Stimulated activated effector memory CD8-positive, alpha-beta T cell treated with anti-CD3 and anti-CD28 coated beads, Interleukin-12 subunit alpha, Interleukin-12 subunit beta, amount 100 ng/mL, for 72 hours (primary cell): ENCODE measurements around the gene GDF2.

Experiments
- ATAC-seq: fragments of 150-1000 bp; cut with Tn5 transposase; 2 replicates; pipeline ENCODE4 v1.10.0; 2021
- DNase-seq, 2 donors: peaks; one replicate each; pipeline ENCODE4 v3.0.0; 2021 to 2022; ENCODE audit warnings: low spot score in 2 of 2
- H3K27ac Mint-ChIP-seq: one replicate; pipeline ENCODE4 v1.8.0; 2022; ENCODE audit warnings: mild to moderate bottlenecking, mixed read lengths
- H3K36me3 Mint-ChIP-seq: one replicate; pipeline ENCODE4 v1.8.0; 2022; ENCODE audit warnings: mild to moderate bottlenecking, mixed read lengths
- H3K4me1 Mint-ChIP-seq: one replicate; pipeline ENCODE4 v1.8.0; 2022; ENCODE audit warnings: mixed read lengths
- H3K4me3 Mint-ChIP-seq: one replicate; pipeline ENCODE4 v1.8.0; 2022; ENCODE audit warnings: mild to moderate bottlenecking, mixed read lengths
- H3K9me3 Mint-ChIP-seq: one replicate; pipeline ENCODE4 v1.8.0; 2022; ENCODE audit warnings: mixed read lengths

Gene GDF2

DNA sequence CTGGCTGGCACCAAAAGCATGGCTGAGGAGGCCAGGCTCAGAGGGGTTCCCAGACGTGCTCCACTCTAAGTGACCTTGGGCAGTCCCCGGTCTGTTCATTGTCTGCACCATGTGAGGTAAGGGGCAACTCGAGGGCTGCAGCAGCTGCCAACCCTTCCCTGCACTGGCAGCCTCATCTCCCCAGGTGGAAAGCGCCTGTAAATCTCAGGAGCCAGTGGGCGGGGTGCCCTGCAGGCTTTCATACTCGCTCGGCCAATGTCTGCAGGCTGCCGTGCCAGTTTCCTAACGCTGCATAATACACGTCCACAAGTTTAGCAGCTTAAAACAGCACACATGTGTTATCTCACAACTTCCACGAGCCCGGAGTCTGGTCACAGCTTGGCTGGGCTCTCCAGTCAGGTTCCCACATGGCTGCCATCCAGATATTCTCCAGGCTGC lies 34.9 kb upstream of the GDF2 start:
- Mint-ChIP-seq H3K4me1 (peaks cover 12% of the 10 kb centered on the region), H3K4me3 (no peak overlapping the region), H3K27ac (no peak overlapping the region), H3K36me3 (no peaks in the 10 kb centered on the region), H3K9me3 (peaks cover 4% of the 10 kb centered on the region)
- no peak for ATAC-seq
- no peak for DNase-seq

GRCh38 chr10:47287805-47288204 lies 34.4 kb upstream of the GDF2 start:
- ATAC-seq (no peak), DNase-seq (no peak)
- Mint-ChIP-seq H3K36me3 (no peaks in the 10 kb centered on the region), H3K4me3 (no peak overlapping the region), H3K4me1 (peaks cover 12% of the 10 kb centered on the region), H3K9me3 (peaks cover 4% of the 10 kb centered on the region), H3K27ac (no peak overlapping the region)

- Mint-ChIP-seq H3K9me3 (peaks cover 4% of the 10 kb centered on the region), H3K4me3 (no peak overlapping the region), H3K27ac (no peak overlapping the region), H3K4me1 (peaks cover 12% of the 10 kb centered on the region), H3K36me3 (no peaks in the 10 kb centered on the region)
- ATAC-seq, result no peak
- DNase-seq, result no peak
Observed at GRCh38 chr10:47288236-47288635, 34.0 kb upstream of the GDF2 start.

DNA sequence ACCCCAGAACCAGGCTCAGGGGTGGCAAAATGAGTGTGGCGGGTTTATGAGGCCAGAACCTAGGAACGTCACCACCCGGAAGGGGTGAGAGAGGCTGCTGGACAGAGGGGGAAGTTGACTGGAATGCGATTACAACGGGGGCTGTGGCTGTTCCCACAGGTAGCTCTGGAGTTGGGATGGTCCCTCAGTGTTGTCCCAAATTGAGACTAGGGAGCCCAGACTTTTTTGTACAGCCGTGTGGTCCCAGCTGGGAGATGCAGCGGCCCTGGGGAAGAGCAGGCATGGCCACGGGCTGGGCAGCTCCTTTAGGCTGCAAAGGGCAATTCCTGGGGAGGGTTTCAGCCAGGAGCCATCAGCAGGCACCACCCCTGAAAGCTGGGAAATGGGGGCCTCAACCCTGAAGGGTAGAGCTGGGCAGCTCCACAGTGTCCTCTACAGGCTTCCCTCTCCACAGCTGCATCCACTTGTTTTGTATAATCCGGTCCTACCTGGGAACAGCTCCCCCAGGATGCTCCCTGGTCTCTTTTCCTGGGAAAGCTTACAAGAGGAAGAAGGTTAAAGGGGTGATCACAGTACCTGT lies 33.2 kb upstream of the GDF2 start:
- no peak for DNase-seq
- H3K9me3 Mint-ChIP-seq, result peaks cover 4% of the 10 kb centered on the region
- no peak for ATAC-seq
- H3K36me3 Mint-ChIP-seq, result no peaks in the 10 kb centered on the region
- H3K4me1 Mint-ChIP-seq, result peaks cover 12% of the 10 kb centered on the region
- no peak overlapping the region for H3K27ac Mint-ChIP-seq
- no peak overlapping the region for H3K4me3 Mint-ChIP-seq

- Mint-ChIP-seq H3K9me3 (peaks cover 4% of the 10 kb centered on the region), H3K4me1 (peaks cover 12% of the 10 kb centered on the region), H3K27ac (no peak overlapping the region)
Observed at GRCh38 chr10:47289921-47290320, 32.3 kb upstream of the GDF2 start.

GRCh38 chr10:47290338-47290737 lies 31.9 kb upstream of the GDF2 start:
- Mint-ChIP-seq H3K4me3 (no peak overlapping the region), H3K27ac (no peak overlapping the region), H3K9me3 (peaks cover 4% of the 10 kb centered on the region), H3K4me1 (peaks cover 11% of the 10 kb centered on the region), H3K36me3 (no peaks in the 10 kb centered on the region)
- DNase-seq, result no peak
- ATAC-seq, result no peak

More at GRCh38 chr10:47289921-47290320, 32.3 kb upstream of the GDF2 start:
- no peaks in the 10 kb centered on the region for H3K36me3 Mint-ChIP-seq
- DNase-seq, result no peak
- ATAC-seq, result no peak
- no peak overlapping the region for H3K4me3 Mint-ChIP-seq

- no peak overlapping the region for H3K4me3 Mint-ChIP-seq
- peaks cover 2% of the 10 kb centered on the region for H3K4me1 Mint-ChIP-seq
- DNase-seq (no peak), ATAC-seq (no peak)
- no peak overlapping the region for H3K27ac Mint-ChIP-seq
- peaks cover 4% of the 10 kb centered on the region for H3K9me3 Mint-ChIP-seq
- H3K36me3 Mint-ChIP-seq, result no peaks in the 10 kb centered on the region
Observed at GRCh38 chr10:47291682-47292081, 30.6 kb upstream of the GDF2 start.

DNA sequence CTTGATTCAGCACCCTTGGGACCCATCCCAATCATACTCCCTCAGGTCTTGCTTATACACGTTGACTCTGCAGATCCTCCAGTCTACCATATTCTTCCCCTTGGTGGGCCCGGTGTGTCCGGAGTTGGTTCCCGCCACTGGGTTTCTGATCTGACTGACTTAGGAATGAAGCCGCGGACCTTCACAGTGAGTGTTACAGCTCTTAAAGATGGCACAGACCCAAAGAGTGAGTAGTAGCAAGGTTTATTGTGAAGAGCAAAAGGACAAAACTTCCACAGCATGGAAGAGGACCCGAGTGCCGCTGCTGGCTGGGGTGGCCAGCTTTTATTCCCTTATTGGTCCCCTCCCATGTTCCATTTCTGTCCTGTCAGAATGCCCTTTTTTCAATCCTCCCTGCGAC lies 28.2 kb upstream of the GDF2 start:
- H3K4me1 Mint-ChIP-seq, result no peaks in the 10 kb centered on the region
- DNase-seq (no peak), ATAC-seq (no peak)
- no peaks in the 10 kb centered on the region for H3K36me3 Mint-ChIP-seq
- no peak overlapping the region for H3K4me3 Mint-ChIP-seq
- H3K27ac Mint-ChIP-seq, result no peak overlapping the region
- H3K9me3 Mint-ChIP-seq, result peaks cover 4% of the 10 kb centered on the region

DNA sequence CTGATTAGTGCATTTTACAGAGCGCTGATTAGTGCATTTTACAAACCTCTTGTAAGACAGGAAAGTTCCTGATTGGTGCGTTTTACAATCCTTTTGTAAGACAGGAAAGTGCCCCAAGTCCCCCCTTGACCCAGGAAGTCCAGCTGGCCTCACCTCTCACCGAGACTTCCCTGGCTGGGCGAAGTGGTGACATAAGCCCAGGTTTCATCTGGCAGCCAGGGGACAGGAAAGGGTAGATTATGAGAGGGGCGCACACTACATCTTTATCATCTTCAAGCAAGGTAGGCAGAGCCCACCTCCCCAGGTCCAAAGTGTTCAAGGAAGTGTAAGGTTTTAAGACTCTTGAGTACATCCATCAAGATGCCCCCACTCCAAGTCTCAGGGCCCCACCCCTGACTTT lies 27.8 kb upstream of the GDF2 start:
- Mint-ChIP-seq H3K27ac (no peak overlapping the region), H3K9me3 (peaks cover 4% of the 10 kb centered on the region), H3K4me3 (no peak overlapping the region), H3K36me3 (no peaks in the 10 kb centered on the region), H3K4me1 (no peaks in the 10 kb centered on the region)
- no peak for ATAC-seq
- no peak for DNase-seq

GRCh38 chr10:47295411-47295810 lies 26.8 kb upstream of the GDF2 start:
- Mint-ChIP-seq H3K4me3 (no peak overlapping the region), H3K9me3 (peaks cover 4% of the 10 kb centered on the region), H3K36me3 (no peaks in the 10 kb centered on the region), H3K4me1 (no peaks in the 10 kb centered on the region), H3K27ac (no peak overlapping the region)
- no peak for DNase-seq
- ATAC-seq, result no peak

DNA sequence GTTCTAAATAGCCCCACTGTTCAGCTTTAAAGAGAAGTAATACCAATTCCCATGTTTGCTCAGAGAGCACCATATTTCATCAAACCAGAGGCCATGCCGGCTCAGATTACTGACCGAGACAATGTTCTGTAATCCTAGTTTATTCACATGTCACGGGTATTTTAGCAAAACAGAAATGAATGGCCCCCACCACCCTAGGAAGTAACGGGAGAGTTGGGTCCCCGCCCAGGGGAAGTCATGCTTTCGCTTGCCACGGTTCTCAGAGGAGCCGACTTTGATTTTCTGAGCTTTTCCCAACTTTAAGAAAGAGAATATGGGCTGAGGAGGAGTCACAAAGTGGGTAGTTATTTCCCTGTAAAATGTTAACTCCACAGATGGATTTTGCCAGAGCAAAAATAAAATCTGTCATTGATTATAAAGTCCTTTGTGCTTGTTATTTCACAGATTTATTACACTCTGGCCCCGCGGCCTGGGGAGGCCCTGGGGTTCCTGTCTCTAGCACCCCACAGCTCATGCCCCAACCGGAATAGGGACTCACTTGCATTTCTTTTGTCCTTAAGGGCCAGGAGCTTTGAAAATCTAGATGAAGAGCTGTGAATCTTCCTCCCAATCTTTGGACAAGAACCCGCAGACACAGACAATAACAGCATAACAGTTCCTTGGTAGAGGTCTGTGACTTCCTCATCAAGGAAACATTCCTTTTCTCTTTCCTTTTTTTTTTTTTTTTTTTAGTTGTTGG lies 25.9 kb upstream of the GDF2 start:
- Mint-ChIP-seq H3K36me3 (no peaks in the 10 kb centered on the region), H3K27ac (no peak overlapping the region), H3K4me3 (no peak overlapping the region), H3K4me1 (peaks cover 6% of the 10 kb centered on the region), H3K9me3 (peaks cover 4% of the 10 kb centered on the region)
- ATAC-seq, result no peak
- no peak for DNase-seq

DNA sequence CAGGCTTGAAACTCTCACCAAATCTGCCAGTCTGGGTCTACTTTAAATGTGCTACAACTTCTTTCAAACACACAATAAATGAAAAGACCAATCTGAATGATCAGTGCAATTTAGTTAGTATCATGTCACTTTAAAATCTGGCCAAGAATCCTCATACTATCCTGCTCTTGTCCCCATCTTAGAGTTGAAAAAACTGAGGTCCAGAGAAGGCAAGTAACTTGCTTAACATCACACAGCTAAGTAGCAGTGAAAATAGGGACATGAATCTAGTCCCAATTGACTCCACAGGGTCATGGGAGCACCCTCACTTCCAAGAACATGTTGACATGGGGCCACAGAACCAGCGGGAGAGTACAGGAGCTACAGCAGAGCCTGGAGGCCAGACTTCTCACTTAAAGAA lies 25.3 kb upstream of the GDF2 start:
- Mint-ChIP-seq H3K27ac (no peak overlapping the region), H3K4me1 (peaks cover 6% of the 10 kb centered on the region), H3K36me3 (no peaks in the 10 kb centered on the region), H3K9me3 (peaks cover 2% of the 10 kb centered on the region), H3K4me3 (no peak overlapping the region)
- DNase-seq (no peak), ATAC-seq (no peak)

DNA sequence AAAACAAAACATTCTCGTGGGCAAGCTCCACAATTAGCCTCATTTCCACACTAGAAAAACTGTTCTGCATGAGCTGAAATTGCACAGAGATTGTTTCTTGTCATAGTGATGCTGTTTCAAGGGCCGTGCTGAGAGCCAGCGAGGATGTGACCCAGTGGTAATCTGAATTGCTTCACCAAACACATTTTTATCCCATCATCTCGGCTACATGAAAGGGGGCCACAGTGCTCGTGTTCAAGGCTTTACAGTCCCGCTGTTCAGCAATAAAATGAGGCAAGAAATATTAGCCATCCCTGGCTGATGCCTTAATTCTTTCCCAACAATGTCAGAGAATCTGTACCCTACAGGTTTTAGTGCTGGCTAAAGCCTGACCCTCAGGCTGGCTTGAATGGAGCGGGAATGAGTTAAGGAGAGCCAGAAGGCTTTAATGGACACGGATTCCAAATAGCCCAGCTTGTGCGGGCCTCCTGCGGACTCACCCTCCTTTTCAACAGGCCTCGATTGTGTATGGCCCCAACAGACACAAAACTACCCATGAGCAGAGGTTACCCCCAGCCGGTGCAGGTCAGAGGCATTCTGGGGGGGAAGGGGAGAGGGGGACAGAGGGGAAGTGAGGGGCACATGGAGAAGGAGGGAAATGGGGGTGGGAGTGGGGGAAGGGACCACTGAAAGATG lies 24.3 kb upstream of the GDF2 start:
- no peak for ATAC-seq
- Mint-ChIP-seq H3K27ac (no peak overlapping the region), H3K9me3 (no peaks in the 10 kb centered on the region), H3K4me3 (no peak overlapping the region), H3K36me3 (no peaks in the 10 kb centered on the region), H3K4me1 (peaks cover 6% of the 10 kb centered on the region)
- DNase-seq, result no peak

DNA sequence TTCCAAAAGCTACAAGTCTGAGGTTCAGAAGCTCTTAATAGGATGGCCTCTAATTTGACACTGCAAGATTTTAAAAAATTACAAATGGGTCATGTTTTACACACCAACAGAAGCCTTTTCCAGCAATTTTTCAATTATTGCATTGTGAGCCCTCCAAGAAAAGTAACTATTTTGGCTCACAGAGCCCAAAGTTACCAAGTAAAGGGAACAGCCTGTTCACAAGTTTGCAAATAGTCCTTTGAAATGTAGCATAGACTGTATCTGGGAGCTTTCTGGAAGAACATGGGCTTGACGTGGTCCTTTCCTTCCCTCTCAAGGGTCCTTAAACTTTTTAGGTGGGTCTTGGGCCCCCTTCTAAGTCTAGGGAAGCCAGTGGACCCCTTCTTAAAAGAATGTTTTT lies 23.5 kb upstream of the GDF2 start:
- Mint-ChIP-seq H3K4me3 (no peak overlapping the region), H3K27ac (no peak overlapping the region), H3K9me3 (no peaks in the 10 kb centered on the region), H3K36me3 (no peaks in the 10 kb centered on the region), H3K4me1 (peaks cover 6% of the 10 kb centered on the region)
- no peak for ATAC-seq
- no peak for DNase-seq

GRCh38 chr10:47299611-47300428 lies 22.4 kb upstream of the GDF2 start, which contains the start of gene GDF10:
Gene GDF10 (plus strand): TSS chr10:47300197. CDS start chr10:47300652, 455 bp downstream.
- Mint-ChIP-seq H3K9me3 (no peaks in the 10 kb centered on the region), H3K27ac (no peak within 1 kb of the TSS), H3K36me3 (no peaks in the 10 kb centered on the region), H3K4me1 (peaks cover 6% of the 10 kb centered on the region), H3K4me3 (peak within 1 kb of the TSS; percentile 47)
- DNase-seq (no peak), ATAC-seq (no peak)
